Measurements from ENCODE around the gene FABP6.

GRCh38 chr5:160259341-160259740 lies 30.0 kb downstream of the FABP6 start:
- TF ChIP-seq, protein P1, sequence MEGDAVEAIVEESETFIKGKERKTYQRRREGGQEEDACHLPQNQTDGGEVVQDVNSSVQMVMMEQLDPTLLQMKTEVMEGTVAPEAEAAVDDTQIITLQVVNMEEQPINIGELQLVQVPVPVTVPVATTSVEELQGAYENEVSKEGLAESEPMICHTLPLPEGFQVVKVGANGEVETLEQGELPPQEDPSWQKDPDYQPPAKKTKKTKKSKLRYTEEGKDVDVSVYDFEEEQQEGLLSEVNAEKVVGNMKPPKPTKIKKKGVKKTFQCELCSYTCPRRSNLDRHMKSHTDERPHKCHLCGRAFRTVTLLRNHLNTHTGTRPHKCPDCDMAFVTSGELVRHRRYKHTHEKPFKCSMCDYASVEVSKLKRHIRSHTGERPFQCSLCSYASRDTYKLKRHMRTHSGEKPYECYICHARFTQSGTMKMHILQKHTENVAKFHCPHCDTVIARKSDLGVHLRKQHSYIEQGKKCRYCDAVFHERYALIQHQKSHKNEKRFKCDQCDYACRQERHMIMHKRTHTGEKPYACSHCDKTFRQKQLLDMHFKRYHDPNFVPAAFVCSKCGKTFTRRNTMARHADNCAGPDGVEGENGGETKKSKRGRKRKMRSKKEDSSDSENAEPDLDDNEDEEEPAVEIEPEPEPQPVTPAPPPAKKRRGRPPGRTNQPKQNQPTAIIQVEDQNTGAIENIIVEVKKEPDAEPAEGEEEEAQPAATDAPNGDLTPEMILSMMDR (IDR thresholded peaks at IDR 0.05) = no peak
- TF ChIP-seq POLR2AphosphoS5 (IDR thresholded peaks at IDR 0.05; ENCODE audit: low read depth, low read length) = no peak
- TF ChIP-seq, protein P2, sequence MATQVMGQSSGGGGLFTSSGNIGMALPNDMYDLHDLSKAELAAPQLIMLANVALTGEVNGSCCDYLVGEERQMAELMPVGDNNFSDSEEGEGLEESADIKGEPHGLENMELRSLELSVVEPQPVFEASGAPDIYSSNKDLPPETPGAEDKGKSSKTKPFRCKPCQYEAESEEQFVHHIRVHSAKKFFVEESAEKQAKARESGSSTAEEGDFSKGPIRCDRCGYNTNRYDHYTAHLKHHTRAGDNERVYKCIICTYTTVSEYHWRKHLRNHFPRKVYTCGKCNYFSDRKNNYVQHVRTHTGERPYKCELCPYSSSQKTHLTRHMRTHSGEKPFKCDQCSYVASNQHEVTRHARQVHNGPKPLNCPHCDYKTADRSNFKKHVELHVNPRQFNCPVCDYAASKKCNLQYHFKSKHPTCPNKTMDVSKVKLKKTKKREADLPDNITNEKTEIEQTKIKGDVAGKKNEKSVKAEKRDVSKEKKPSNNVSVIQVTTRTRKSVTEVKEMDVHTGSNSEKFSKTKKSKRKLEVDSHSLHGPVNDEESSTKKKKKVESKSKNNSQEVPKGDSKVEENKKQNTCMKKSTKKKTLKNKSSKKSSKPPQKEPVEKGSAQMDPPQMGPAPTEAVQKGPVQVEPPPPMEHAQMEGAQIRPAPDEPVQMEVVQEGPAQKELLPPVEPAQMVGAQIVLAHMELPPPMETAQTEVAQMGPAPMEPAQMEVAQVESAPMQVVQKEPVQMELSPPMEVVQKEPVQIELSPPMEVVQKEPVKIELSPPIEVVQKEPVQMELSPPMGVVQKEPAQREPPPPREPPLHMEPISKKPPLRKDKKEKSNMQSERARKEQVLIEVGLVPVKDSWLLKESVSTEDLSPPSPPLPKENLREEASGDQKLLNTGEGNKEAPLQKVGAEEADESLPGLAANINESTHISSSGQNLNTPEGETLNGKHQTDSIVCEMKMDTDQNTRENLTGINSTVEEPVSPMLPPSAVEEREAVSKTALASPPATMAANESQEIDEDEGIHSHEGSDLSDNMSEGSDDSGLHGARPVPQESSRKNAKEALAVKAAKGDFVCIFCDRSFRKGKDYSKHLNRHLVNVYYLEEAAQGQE (IDR thresholded peaks at IDR 0.05; ENCODE audit: insufficient read depth in 1 of 2, low read depth in 2 of 2, low read length in 1 of 2) = no peak
- TF ChIP-seq SIN3A (IDR thresholded peaks at IDR 0.05; ENCODE audit: borderline replicate concordance, insufficient read depth, low read depth, low read length) = no peak
